Activated CD8-positive, alpha-beta memory T cell treated with anti-CD3 and anti-CD28 coated beads for 24 hours (primary cell): Measurements from ENCODE around the gene EAPP.
"Not testable (repeated sequence)": the region's sequence is repeated elsewhere in the genome, so short reads cannot be mapped to it uniquely, and the experiment has no call there.

ENCODE experiments used
- DNase-seq: peaks from one replicate; pipeline ENCODE4 v3.0.0-alpha.2; 2020

The EAPP gene

DNA sequence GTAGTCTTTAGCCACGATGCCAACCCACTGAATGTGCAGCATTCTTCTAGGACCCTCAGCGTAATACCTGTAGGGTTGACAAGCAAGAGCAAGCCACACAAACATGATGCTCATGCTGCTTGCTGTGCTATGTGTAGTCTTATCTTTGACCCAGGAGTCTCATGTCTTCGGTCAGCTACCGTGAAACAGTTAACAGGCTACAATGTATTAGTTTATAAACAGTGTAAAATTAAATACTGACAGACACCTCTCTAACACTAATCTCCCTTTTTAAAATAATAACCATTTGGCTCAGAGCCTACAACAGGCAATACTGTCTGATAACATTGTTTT is 1.9 kb downstream of the EAPP start:
- no peak for DNase-seq

DNA sequence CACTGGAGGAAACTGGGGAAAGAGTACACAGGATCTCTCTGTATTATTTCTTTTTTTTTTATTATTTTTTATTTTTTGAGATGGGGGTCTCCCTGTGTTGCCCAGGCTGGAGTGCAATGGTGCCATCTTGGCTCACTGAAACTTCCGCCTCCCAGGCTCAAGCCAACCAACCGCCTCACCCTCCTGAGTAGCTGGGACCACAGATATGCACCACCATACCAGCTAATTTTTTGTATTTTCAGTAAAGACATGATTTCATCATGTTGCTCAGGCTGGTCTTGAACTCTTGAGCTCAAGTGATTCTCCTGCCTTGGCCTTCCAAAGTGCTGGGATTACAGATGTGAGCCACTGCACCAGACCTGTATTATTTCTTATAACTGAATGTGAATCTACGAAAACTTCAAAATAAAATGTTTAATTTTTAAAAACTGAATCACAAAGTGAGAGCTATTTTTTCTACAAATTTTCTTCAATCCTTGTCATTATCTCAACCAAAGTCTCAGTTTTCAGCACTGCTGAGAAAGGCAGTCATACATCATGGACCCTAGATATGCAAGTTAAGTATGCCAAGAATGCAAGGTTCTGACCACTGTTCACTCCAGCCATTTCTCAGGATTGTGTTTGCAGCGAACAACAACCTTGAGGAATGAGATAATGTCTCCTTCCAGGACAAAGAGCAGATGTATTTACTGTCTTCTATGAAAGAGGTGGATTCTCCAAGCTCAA is 2.4 kb downstream of the EAPP start:
- DNase-seq: no peak

GRCh38 chr14:34527591-34527990 is 11.9 kb downstream of the EAPP start:
- no peak for DNase-seq

GRCh38 chr14:34524216-34524615 is 15.3 kb downstream of the EAPP start:
- not testable (repeated sequence) for DNase-seq

DNA sequence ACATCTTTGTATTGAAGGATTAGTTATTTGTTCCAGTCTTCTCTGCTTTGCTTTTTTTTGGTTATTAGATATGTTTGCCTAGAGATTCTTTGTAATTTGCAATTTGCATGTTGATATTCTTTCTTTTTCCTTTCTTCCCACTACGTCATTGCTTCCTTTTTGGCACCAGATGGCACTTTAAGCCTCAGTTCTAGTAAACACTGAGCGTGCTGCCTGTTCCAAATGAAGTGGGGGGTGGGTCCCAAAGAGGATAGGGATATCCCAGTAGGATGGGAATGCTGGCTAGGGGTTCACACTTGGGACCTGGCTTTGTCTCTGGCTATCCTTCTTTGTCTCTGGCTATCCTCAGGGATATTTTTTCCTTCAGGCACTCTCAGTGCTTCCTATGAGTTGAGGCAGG is 17.0 kb downstream of the EAPP start:
- DNase-seq: no peak

GRCh38 chr14:34521071-34521470 is 18.4 kb downstream of the EAPP start:
- not testable (repeated sequence) for DNase-seq

GRCh38 chr14:34520304-34520970 is 19.1 kb downstream of the EAPP start:
- not testable (repeated sequence) for DNase-seq

GRCh38 chr14:34507884-34508283 is 31.6 kb downstream of the EAPP start:
- DNase-seq: no peak

DNA sequence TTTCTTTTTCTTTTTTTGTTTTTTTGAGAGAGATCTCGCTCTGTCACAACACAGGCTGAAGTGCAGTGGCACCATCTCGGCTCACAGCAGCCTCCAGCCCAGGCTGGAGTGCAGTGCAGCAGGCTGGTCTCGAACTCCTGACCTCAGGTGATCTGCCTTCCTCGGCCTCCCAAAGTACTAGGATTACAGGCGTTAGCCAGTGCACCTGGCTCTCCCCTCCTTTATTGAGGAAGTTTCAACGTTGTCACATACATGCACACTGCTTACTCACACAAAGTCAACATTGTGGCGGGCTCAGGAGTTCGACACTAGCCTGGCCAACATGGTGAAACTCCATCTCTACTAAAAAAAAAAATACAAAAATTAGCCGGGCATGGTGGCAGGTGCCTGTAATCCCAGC is 32.0 kb downstream of the EAPP start:
- DNase-seq: no peak

DNA sequence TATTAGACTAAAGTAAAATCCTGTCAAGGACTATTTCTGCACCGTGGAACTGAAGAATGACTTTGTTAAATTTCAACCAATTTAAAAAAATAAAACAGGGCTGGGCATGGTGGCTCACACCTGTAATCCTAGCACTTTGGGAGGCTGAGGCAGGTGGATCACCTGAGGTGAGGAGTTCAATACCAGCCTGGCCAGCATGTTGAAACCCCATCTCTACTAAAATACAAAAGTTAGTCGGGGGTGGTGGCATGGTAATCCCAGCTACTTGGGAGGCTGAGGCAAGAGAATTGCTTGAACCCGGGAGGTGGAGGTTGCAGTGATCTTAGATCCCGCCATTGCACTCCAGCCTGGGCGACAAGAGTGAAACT is 34.4 kb downstream of the EAPP start:
- not testable (repeated sequence) for DNase-seq

- DNase-seq: not testable (repeated sequence)
Measured at GRCh38 chr14:34504027-34504426, 35.5 kb downstream of the EAPP start.

DNA sequence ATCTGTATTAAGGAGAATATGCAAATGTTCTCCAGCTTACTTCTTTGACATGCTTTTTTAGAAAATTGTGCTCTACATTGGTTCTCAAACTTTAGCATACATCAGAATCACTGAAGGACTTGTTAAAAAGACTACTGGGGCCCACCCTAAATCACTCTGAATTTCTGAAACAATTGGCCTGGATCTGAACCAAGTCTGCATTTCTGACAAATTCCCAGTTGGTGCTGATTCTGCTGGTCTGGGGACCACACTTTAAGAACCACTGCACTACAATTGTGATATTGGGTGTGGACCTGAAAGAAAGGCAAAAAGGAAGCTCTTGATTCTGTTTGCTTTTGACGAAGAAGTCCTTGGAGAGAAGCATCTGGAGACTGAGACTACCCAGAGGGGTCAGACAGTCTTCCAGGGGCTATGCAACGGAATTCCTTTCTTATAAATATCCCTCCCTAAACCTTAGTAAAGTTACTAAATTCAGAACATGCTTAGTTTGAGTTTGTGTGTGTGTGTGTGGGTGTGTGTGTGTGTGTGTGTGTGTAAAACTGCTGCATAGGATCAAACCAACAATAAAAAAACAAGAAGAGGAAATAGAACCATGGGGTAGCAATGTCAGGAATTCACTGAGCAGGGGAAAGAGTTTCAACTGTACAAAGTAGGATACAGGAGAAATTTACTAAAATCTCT is 36.8 kb downstream of the EAPP start:
- no peak for DNase-seq

- no peak for DNase-seq
Measured at GRCh38 chr14:34502001-34502400, 37.5 kb downstream of the EAPP start.

DNA sequence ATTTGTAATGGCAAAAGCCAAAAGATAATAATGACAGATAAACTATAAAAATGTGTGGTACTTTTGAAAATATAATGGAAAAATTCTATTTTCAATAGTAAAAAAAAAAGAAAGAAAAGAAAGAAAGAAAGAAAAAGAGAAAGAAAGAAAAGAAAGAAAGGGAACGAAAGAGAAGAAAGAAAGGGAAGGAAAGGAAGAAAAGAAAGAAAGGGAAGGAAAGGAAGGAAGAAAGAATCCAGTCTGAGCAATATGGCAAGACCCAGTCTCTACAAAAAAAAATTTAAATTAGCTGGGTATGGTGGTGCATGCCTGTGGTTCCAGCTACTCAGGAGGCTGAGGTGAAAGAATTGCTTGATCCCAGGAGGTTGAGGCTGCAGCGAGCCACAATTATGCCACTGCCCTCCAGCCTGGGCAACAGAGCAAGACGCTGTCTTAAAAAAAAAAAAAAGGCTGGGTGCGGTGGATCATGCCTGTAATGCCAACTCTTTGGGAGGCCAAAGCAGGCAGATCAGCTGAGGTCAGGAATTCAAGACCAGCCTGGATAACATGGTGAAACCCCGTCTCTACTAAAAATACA is 38.4 kb downstream of the EAPP start:
- DNase-seq: no peak

- DNase-seq: no peak
Measured at GRCh38 chr14:34498684-34499412, 40.7 kb downstream of the EAPP start.

- no peak for DNase-seq
Measured at GRCh38 chr14:34496679-34497513, 42.6 kb downstream of the EAPP start.

GRCh38 chr14:34496007-34496678 is 43.4 kb downstream of the EAPP start:
- no peak for DNase-seq

- DNase-seq: no peak
Measured at GRCh38 chr14:34489324-34489723, 50.2 kb downstream of the EAPP start.

DNA sequence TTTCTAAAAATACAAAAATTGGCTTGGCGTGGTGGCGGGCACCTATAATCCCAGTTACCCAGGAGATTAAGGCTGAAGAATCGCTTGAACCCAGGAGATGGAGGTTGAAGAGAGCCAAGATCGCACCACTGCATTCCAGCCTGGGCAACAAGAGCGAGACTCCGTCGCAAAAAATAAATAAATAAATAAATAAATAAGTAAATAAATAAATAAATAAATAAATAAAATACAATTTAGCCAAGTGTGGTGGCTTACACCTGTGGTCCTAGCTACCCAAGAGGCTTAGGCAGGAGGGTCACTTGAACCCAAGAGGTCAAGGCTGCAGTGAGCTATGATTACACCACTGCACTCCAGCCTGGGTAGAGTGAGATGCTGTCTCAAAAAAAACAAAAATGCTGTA is 51.0 kb downstream of the EAPP start:
- DNase-seq: no peak

- DNase-seq: no peak
Measured at GRCh38 chr14:34484726-34485125, 54.8 kb downstream of the EAPP start.

DNA sequence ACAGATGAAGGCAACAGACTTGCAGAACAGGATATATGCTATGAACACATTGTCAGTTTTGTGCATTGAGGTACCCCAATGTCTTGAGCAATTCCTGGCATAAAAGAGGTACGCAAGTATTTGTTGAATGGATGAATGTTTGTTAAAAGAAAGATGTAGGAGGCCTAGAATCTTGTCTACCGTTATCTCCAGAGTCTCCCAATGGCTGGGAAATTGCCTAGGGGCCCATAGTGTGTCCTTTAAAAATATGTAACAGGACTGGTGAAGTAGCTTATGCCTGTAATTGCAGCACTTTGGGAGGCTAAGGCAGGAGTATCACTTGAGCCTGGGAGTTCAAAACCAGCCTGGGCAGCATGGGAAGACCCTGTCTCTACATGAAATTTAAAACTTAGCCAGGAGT is 57.0 kb downstream of the EAPP start:
- DNase-seq: no peak

GRCh38 chr14:34479694-34480093 is 59.8 kb downstream of the EAPP start:
- no peak for DNase-seq
